ENCODE results near the gene CAMP. TPM values are rescaled to one million over a fixed set of nuclear protein-coding genes. Genes with fewer than 3 reads are reported as not detected.
"Not testable (repeated sequence)": the region's sequence is repeated elsewhere in the genome, so short reads cannot be mapped to it uniquely, and the experiment has no call there.

CAMP gene, protein sequence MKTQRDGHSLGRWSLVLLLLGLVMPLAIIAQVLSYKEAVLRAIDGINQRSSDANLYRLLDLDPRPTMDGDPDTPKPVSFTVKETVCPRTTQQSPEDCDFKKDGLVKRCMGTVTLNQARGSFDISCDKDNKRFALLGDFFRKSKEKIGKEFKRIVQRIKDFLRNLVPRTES
- not detected in 2 replicates for total RNA-seq (2014; rRNA removed; shearing (Covaris generic))

- peak; percentile 77 for DNase-seq (ENCODE audit: low spot score)
Measured at GRCh38 chr3:48222616-48223513, at the start of gene CAMP. TSS of gene CAMP (plus strand) at chr3:48223495. CDS start at chr3:48223512, 17 bp downstream.

DNA sequence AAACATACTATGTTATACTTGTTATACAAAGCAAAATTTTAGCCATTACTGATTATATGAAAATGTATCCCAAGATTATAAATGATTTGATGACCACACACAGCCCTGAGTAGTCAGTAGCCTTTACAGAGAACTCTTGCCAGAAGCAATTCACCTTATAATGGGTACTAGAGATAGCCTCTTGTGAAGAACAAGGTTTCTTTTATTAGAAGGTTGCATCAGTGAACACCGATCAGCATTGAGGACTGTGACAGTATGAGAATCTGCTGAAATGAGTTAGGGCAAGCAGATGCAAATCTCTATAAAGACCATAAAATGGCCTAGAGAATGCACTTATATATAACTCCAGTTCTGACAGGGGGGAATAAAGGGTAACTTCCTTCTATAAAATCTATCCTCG, 45.2 kb upstream of the CAMP start:
- no peak for DNase-seq (ENCODE audit: low spot score)

GRCh38 chr3:48180021-48180420, 43.3 kb upstream of the CAMP start:
- DNase-seq (ENCODE audit: low spot score), result no peak

DNA sequence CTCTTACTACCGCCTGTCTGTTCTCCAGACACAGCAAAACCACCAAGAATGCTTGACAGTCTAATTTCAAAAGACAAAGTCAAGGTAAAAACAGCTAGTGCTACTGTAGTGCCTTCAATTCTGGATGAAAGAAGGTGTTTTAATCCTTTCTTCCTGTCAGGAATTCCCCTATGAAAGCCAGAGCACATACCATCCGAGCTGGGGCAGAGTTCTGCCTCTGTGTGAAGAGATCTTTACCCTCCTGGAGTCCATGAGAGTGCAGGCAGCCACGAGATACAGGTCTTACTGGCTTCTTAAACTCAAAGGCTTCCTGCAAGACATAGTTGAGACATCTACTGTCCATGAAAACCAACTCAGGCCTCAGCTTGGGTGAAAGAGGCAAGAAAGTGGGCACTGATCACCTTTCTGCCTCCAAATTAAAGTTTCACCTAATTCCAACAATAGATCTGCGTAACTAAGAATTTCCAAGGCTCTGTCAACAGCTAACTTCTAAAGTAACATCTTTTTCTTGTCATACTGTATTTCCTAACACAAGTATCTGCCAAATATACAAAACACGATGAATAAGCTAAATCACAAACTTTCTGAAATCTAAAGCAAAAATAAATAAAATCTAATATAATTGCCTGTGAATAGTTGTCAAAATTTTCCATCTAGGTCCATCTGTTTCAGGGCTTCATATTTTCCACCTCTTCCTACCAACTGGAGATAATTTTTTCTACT, 42.6 kb upstream of the CAMP start:
- DNase-seq (ENCODE audit: low spot score), result no peak

- DNase-seq (ENCODE audit: low spot score), result no peak
Measured at GRCh38 chr3:48184299-48184698, 39.0 kb upstream of the CAMP start.

- DNase-seq (ENCODE audit: low spot score), result no peak
Measured at GRCh38 chr3:48185129-48185528, 38.2 kb upstream of the CAMP start.

DNA sequence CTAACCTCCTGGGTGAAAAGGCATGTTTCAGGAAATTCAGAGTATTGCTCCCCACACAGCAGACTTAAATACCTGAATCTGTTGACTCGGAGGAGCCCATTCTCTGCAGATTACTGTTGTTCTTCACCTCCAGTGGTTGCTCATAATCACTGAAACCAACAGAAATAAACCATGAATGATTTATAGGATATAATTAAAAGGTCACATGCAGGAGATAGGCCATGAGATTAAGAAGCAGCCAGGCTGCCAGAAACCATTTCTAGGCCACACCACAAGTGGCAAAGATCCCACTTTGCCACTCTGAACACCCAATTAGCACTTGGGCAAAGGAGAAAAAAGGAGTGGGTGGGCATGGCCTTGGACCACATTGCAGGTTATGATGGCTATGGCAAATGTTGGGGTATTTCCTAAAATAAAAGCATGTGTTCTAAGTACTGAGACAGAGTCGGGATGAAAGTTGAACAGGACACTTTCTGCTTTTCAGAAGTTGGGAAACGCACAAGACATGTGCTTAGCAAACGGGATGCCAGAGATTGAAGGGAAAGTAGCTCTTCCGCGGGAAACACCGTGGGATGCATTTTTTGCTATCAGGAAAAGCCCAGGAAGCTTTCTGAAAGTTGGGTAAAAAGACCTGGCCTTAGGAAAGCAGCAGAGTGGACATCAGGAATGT, 36.5 kb upstream of the CAMP start:
- peak; percentile 22 for DNase-seq (ENCODE audit: low spot score)

- peak; percentile 11 for DNase-seq (ENCODE audit: low spot score)
Measured at GRCh38 chr3:48187301-48187578, 36.1 kb upstream of the CAMP start.

GRCh38 chr3:48187579-48188265, 35.6 kb upstream of the CAMP start:
- DNase-seq (ENCODE audit: low spot score), result no peak

DNA sequence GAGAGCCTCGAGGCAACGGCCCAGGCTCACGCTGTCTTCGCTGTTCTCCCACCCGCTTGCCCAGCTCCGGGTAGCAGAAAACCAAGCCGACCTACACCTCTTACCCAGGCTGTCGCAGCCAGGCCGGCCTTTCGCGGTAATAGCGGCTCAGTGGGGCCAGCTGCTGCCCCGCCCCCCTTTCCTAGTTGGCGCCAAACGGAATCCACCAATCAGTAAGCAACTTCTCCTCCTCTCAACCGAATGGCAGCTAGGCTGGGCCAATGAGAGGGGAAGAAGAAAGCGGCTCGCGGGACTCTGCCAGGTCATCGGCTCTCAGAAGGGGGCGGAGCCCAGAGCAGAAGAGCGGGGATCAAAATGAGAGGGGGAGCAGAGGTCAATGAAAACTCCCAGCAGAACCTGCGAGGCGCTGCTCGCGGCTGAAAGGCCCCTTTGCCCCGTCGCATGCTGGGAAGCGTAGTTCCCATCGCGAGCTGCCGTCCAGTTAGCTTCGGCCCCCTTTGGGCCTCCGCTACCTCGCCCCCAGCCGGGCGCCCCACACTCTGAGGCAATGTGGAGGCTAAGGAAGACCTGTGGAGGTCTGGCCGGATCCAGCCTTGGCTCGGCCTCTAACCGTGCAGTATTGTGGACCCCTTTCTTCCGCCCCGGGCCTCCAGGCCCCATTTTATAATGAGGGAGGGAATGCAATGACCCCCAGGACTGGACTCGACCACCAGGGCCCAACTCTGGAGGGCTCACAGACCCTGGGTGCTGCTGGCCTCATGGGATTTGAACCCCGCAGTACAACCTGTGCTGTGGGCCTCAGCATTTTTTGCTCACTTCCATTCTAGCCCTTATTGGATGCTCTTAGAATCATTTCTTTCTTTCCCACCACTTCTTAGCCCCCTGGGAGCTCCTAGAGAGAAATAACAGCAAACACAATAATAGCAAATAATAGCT, 34.8 kb upstream of the CAMP start, which contains the start of gene CDC25A:
Gene CDC25A (minus strand): TSS at position 152 of the 936 bp plus-strand sequence. CDS start 470 bp downstream, outside the sequence.
- peak; percentile 96 for DNase-seq (ENCODE audit: low spot score)

DNA sequence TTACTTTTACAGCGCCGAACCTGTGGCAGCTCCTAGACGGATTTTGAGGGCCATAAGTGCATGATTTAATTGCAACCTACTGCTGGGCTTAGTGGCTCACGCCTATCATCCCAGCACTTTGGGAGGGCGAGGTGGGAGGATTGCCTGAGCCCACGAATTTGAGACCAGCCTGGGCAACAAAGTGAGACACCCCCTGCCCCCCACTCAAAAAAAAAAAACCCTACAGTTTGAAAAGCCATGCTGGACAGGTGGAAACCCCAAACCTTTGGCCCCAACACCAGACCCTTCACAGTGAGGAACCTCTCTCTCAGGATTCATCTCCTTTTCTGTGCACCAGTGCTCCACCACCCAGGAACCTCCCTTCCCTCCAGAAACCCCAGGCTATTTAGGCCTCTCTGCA, 34.0 kb upstream of the CAMP start:
- DNase-seq (ENCODE audit: low spot score), result no peak

DNA sequence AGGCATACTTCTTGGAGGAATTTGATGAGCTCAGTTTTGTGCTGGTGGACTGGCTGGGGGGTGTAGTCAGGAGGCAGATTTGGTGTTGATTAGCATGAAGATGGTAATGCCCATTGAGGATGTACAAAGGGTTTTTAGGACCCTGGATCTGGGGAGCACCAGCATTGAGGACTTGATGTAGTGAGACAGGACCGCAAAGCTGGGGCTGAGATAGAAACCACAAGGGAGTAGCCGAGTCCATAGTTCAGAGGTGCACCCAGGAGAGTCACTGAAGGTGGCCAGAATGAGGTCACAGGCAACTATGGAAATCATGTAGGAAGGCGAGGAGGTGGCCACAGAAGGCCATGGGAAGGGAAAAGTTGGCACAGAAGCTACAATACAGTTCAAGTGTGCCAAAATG, 32.4 kb upstream of the CAMP start:
- peak; percentile 47 for DNase-seq (ENCODE audit: low spot score)

- DNase-seq (ENCODE audit: low spot score), result peak; percentile 78
Measured at GRCh38 chr3:48194446-48195071, 28.7 kb upstream of the CAMP start.

- DNase-seq (ENCODE audit: low spot score), result no peak
Measured at GRCh38 chr3:48196611-48197010, 26.7 kb upstream of the CAMP start.

DNA sequence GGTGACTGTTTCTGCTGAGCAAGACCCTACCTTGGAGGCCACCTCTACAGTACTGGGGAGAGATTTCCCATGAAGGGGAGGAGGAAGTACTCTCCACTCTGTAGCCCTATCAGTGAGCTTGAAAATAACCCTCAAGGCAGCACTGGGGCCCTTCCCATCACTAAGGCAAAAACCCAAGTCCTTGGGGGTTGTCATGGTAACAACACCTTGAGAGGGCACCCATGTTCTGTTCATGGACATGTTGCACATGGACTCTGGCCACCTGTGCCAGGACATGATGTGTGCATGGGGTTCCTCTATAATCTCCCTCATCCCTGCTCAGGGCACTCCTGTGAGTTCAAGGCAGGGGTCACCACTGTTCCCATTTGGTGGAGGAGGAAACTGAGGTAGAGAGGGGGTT, 24.2 kb upstream of the CAMP start:
- no peak for DNase-seq (ENCODE audit: low spot score)

DNA sequence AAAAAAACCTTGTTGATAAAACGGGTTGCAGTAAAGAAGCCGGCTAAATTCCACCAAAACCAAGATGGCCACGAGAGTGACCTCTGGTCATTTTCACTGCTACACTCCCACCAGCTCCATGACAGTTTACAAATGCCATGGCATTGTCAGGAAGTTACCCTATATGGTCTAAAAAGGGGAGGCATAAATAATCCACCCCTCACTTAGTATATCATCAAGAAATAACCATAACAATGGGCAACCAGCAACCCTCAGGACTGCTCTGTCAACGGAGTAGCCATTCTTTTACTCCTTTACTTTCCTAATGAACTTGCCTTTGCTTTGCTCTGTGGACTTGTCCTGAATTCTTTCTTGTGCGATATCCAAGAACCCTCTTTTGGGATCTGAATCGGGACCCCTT, 20.7 kb upstream of the CAMP start:
- no peak for DNase-seq (ENCODE audit: low spot score)

DNA sequence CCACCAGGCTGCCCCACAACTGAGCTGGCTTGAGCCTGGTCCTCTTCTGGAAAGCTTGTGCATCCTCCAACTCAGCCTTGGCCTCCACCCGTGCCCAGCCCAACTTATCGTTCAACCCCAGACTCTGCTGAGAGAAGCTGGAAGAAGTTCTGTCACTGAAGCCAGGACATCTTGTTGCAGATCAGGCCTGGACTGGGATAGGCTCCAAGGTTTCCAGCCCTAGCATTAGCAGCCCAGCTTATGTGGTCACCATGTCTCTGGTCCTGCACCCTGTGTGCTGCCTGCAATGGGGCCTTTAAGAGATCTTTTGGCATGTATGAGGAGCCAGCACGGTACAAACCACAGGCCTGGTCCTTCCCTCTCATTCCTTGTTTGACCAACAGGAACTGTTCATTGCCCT, 15.2 kb upstream of the CAMP start:
- no peak for DNase-seq (ENCODE audit: low spot score)

DNA sequence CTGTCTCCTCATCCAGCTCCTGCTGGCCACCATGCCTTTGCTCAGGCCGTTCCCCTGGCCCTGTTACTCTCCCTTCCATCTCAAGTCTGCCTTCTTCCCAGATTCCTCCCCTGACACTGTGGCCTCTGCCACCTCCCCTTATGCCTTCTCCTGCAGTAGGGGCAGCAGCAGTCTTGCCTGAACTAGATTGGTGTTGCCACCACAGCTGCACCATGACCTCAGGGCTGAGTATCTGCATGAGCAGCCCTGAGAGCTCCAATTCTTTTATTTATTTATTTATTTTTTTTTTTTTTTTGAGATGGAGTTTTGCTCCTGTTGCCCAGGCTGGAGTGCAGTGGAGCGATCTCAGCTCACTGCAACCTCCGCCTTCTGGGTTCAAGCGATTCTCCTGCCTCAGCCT, 13.8 kb upstream of the CAMP start:
- DNase-seq (ENCODE audit: low spot score), result no peak

DNA sequence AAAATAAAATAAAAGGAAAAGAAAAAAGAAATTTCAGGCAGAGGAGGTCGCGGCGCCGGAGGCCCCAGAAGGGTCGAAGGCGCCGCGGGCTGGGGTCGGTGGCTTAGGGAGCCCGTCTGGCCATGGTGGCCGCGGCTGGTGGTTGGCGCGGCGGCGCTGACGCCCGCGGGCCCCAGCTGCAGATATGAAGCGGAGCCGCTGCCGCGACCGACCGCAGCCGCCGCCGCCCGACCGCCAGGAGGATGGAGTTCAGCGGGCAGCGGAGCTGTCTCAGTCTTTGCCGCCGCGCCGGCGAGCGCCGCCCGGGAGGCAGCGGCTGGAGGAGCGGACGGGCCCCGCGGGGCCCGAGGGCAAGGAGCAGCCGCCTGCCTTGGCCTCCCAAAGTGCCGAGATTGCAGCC, 12.8 kb upstream of the CAMP start:
- DNase-seq (ENCODE audit: low spot score), result not testable (repeated sequence)

DNA sequence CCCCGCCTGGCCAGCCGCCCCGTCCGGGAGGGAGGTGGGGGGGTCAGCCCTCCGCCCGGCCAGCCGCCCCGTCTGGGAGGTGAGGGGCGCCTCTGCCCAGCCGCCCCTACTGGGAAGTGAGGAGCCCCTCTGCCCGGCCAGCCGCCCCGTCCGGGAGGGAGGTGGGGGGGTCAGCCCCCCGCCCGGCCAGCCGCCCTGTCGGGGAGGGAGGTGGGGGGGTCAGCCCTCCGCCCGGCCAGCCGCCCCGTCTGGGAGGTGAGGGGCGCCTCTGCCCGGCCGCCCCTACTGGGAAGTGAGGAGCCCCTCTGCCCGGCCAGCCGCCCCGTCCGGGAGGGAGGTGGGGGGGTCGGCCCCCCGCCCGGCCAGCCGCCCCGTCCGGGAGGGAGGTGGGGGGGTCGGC, 11.5 kb upstream of the CAMP start:
- DNase-seq (ENCODE audit: low spot score), result not testable (repeated sequence)

All from HT-29 (cell line).